ENCODE results near the gene NRG2. TPM values are rescaled to one million over a fixed set of nuclear protein-coding genes. Genes with fewer than 3 reads are reported as not detected.

The NRG2 gene
- polyA plus RNA-seq, 1 of the 3 experiments (the other 2 are of a cell fraction), result 3.7 TPM

DNA sequence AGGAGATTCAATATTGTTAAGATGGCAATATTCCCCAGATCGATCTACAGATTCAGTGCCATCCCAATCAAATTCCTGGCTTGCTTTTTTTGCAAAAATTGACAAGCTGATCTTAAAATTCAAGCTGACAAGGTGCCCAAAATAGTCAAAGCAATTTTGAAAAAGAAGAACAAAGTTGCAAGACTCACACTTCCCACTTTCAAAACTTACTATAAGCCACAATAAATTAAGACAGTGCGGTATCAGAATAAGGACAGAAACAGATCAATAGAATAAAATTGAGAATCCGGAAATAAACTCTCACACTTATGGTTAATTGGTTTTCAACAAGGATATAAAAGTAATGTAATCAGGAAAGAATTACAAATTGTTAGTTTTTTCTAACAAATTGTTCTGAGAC, 97.1 kb downstream of the NRG2 start:
- no peaks in the 10 kb centered on the region for H3F3A ChIP-seq (replicated peaks; ENCODE audit: insufficient read depth)
- no peak overlapping the region for H3K9ac ChIP-seq
- TF ChIP-seq, protein P1, sequence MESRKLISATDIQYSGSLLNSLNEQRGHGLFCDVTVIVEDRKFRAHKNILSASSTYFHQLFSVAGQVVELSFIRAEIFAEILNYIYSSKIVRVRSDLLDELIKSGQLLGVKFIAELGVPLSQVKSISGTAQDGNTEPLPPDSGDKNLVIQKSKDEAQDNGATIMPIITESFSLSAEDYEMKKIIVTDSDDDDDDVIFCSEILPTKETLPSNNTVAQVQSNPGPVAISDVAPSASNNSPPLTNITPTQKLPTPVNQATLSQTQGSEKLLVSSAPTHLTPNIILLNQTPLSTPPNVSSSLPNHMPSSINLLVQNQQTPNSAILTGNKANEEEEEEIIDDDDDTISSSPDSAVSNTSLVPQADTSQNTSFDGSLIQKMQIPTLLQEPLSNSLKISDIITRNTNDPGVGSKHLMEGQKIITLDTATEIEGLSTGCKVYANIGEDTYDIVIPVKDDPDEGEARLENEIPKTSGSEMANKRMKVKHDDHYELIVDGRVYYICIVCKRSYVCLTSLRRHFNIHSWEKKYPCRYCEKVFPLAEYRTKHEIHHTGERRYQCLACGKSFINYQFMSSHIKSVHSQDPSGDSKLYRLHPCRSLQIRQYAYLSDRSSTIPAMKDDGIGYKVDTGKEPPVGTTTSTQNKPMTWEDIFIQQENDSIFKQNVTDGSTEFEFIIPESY (IDR thresholded peaks at IDR 0.05; ENCODE audit: borderline replicate concordance, low read depth), result no peak
- TF ChIP-seq SMC3 (IDR thresholded peaks at IDR 0.05; ENCODE audit: low read depth, low read length) (no peak), CHD2 (IDR thresholded peaks at IDR 0.05; ENCODE audit: low read length, partially characterized antibody) (no peak), MAX (IDR thresholded peaks at IDR 0.05; ENCODE audit: low read depth) (no peak), NFIC (IDR thresholded peaks at IDR 0.05; ENCODE audit: borderline replicate concordance) (no peak)
- TF ChIP-seq, protein P2, sequence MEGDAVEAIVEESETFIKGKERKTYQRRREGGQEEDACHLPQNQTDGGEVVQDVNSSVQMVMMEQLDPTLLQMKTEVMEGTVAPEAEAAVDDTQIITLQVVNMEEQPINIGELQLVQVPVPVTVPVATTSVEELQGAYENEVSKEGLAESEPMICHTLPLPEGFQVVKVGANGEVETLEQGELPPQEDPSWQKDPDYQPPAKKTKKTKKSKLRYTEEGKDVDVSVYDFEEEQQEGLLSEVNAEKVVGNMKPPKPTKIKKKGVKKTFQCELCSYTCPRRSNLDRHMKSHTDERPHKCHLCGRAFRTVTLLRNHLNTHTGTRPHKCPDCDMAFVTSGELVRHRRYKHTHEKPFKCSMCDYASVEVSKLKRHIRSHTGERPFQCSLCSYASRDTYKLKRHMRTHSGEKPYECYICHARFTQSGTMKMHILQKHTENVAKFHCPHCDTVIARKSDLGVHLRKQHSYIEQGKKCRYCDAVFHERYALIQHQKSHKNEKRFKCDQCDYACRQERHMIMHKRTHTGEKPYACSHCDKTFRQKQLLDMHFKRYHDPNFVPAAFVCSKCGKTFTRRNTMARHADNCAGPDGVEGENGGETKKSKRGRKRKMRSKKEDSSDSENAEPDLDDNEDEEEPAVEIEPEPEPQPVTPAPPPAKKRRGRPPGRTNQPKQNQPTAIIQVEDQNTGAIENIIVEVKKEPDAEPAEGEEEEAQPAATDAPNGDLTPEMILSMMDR (IDR thresholded peaks at IDR 0.05), result no peak
- H3K9me2 ChIP-seq, result no peaks in the 10 kb centered on the region
- H3K4me2 ChIP-seq, result no peak overlapping the region
- DNase-seq, result no peak
- 67% methylated on average over 3 of the region's 3 CpGs for WGBS (ENCODE audit: low lambda C conversion rate)
- no peak overlapping the region for H3K27ac ChIP-seq (ENCODE audit: low read depth in 2 of 2, low read length in 1 of 2)
- no peaks in the 10 kb centered on the region for H3K27me3 ChIP-seq (ENCODE audit: insufficient read depth)
- ChIA-PET CTCF (interaction anchor here (0.8 to 1.5 kb wide), 3 partner anchors 23 to 159 kb away, joined by 3 to 4 read pairs (median 4); no protein-coding TSS in a partner anchor), POLR2A (no interaction called here)
- no peaks in the 10 kb centered on the region for H3K79me2 ChIP-seq (ENCODE audit: insufficient read depth)
- H3K4me3 ChIP-seq (ENCODE audit: low read depth in 2 of 2, low read length in 1 of 2), result no peak overlapping the region
- no peaks in the 10 kb centered on the region for H3K4me1 ChIP-seq (ENCODE audit: control insufficient read depth in 1 of 2, insufficient read depth in 2 of 2, low read depth in 1 of 2, low read length in 1 of 2)
- 0 out of 2 replicates have a peak, but pooled peaks cover 5% of the 10 kb centered on the region for H3K9me3 ChIP-seq
- no peak overlapping the region for H2AFZ ChIP-seq (ENCODE audit: low read depth)
- no peaks in the 10 kb centered on the region for H4K20me1 ChIP-seq (ENCODE audit: insufficient read depth)
- H3K36me3 ChIP-seq (replicated peaks in 1 of 2; ENCODE audit: control insufficient read depth in 1 of 2, insufficient read depth in 2 of 2, low read length in 1 of 2), result no peaks in the 10 kb centered on the region

- Histone ChIP-seq H3K27me3 (ENCODE audit: insufficient read depth) (no peaks in the 10 kb centered on the region), H3K9me3 (0 out of 2 replicates have a peak, but pooled peaks cover 5% of the 10 kb centered on the region), H3K4me1 (ENCODE audit: control insufficient read depth in 1 of 2, insufficient read depth in 2 of 2, low read depth in 1 of 2, low read length in 1 of 2) (no peaks in the 10 kb centered on the region; a peak in 1 of 4 replicates), H3K4me3 (ENCODE audit: low read depth in 2 of 2, low read length in 1 of 2) (no peak overlapping the region), H3K36me3 (replicated peaks in 1 of 2; ENCODE audit: control insufficient read depth in 1 of 2, insufficient read depth in 2 of 2, low read length in 1 of 2) (no peaks in the 10 kb centered on the region), H3K9ac (no peak overlapping the region), H2AFZ (ENCODE audit: low read depth) (no peak overlapping the region), H3F3A (replicated peaks; ENCODE audit: insufficient read depth) (no peaks in the 10 kb centered on the region), H3K27ac (ENCODE audit: low read depth in 2 of 2, low read length in 1 of 2) (no peak overlapping the region), H4K20me1 (ENCODE audit: insufficient read depth) (no peaks in the 10 kb centered on the region), H3K9me2 (no peaks in the 10 kb centered on the region), H3K79me2 (ENCODE audit: insufficient read depth) (no peaks in the 10 kb centered on the region), H3K4me2 (no peak overlapping the region)
- ChIA-PET CTCF (interaction anchor here (1.5 to 2.8 kb wide), 4 partner anchors 27 to 203 kb away, joined by 3 to 17 read pairs (median 8); no protein-coding TSS in a partner anchor), POLR2A (no interaction called here)
- no peak for DNase-seq
- 12% methylated on average over 1 of the region's 1 CpG for WGBS (ENCODE audit: low lambda C conversion rate)
- TF ChIP-seq NFIC (IDR thresholded peaks at IDR 0.05; ENCODE audit: borderline replicate concordance), result no peak
- TF ChIP-seq MAX (IDR thresholded peaks at IDR 0.05; ENCODE audit: low read depth), result no peak
- TF ChIP-seq USF1 (IDR thresholded peaks at IDR 0.05; ENCODE audit: borderline replicate concordance, low read depth), result no peak
- TF ChIP-seq, protein P1 (IDR thresholded peaks at IDR 0.05; ENCODE audit: borderline replicate concordance, low read depth), result no peak
- TF ChIP-seq FOXJ3 (CRISPR knock-in tag; IDR thresholded peaks at IDR 0.05), result no peak
- TF ChIP-seq YY1 (IDR thresholded peaks at IDR 0.05; ENCODE audit: low read depth), result no peak
- TF ChIP-seq SIN3A (IDR thresholded peaks at IDR 0.05; ENCODE audit: borderline replicate concordance, low read depth, low read length), result no peak
- TF ChIP-seq POLR2AphosphoS5 (IDR thresholded peaks at IDR 0.05; ENCODE audit: low read depth, low read length), result no peak
- no peak for TF ChIP-seq RFX5 (IDR thresholded peaks at IDR 0.05; ENCODE audit: low read length)
Measured at GRCh38 chr5:139942243-139942642, 100.9 kb downstream of the NRG2 start.
